Breast epithelium (tissue), 3 donors: ENCODE results near the gene FIBIN.

Experiments
- POLR2A ChIP-seq: fragments of 450-650 bp; IDR thresholded peaks from one replicate; pipeline ENCODE4 v1.6.1; 2016; ENCODE audit warnings: antibody characterized with exemption, mild to moderate bottlenecking, moderate library complexity
- TF ChIP-seq, protein P1 (sequence below), 3 donors: fragments of 450-650 bp; IDR thresholded peaks; one replicate each; pipeline ENCODE4 v1.5.1; 2016 to 2017; ENCODE audit warnings: antibody characterized with exemption in 3 of 3, mild to moderate bottlenecking in 3 of 3, moderate library complexity in 3 of 3

DNA sequence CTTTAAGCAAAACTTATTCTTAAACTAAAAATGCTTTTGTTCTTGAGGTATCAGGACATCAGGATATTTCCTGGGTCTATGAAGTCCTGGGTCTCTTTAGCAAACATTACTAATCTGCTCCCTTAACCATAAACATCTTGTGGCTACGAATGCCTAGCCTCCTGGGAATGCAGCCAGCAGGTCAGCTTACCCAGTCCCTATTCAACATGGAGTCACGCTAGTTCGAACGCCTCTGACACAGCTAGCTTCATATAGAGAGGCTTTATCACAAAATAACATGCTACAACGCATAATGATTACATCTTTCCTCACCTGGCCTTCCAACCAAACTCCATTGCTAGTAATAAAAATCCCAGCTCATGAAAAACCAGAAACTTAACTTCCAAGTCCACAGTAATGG is 17.5 kb upstream of the FIBIN start:
- no peak for TF ChIP-seq POLR2A
- TF ChIP-seq, protein P1, sequence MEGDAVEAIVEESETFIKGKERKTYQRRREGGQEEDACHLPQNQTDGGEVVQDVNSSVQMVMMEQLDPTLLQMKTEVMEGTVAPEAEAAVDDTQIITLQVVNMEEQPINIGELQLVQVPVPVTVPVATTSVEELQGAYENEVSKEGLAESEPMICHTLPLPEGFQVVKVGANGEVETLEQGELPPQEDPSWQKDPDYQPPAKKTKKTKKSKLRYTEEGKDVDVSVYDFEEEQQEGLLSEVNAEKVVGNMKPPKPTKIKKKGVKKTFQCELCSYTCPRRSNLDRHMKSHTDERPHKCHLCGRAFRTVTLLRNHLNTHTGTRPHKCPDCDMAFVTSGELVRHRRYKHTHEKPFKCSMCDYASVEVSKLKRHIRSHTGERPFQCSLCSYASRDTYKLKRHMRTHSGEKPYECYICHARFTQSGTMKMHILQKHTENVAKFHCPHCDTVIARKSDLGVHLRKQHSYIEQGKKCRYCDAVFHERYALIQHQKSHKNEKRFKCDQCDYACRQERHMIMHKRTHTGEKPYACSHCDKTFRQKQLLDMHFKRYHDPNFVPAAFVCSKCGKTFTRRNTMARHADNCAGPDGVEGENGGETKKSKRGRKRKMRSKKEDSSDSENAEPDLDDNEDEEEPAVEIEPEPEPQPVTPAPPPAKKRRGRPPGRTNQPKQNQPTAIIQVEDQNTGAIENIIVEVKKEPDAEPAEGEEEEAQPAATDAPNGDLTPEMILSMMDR (IDR thresholded peaks at IDR 0.05): no peak
